Loucy (cell line): Measurements from ENCODE around the gene MIA.

ENCODE experiments used
- EZH2phosphoT487 ChIP-seq: fragments of 200-600 bp; IDR thresholded peaks from 2 replicates; pipeline ENCODE4 v1.6.1; 2018; ENCODE audit warnings: antibody characterized with exemption, mild to moderate bottlenecking, moderate library complexity, borderline replicate concordance
- TF ChIP-seq, protein P1 (sequence below): fragments of 200-600 bp; sonication (generic); conservative IDR thresholded peaks from 2 replicates; pipeline ENCODE4 v1.5.1; 2014; ENCODE audit warnings: mild to moderate bottlenecking, antibody characterized with exemption, low read length

DNA sequence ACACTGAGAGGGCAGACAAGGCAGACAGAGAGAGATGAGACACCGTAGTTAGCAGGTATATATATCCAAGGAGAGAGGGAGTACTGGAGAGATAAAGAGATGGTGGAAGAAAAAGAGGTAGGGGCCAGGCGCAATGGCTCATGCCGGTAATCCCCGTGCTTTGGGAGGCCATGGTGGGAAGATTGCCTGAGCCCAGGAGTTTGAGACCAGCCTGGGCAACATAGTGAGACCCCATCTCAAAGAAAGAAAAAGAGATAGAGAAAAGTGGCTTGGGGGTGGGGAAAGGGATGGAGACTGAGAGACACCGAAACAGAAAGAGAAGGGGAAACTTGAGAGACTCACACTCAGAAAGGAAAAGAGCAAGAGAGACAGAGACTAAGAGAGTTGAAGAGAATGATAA is 5.3 kb downstream of the MIA start:
- TF ChIP-seq, protein P1, sequence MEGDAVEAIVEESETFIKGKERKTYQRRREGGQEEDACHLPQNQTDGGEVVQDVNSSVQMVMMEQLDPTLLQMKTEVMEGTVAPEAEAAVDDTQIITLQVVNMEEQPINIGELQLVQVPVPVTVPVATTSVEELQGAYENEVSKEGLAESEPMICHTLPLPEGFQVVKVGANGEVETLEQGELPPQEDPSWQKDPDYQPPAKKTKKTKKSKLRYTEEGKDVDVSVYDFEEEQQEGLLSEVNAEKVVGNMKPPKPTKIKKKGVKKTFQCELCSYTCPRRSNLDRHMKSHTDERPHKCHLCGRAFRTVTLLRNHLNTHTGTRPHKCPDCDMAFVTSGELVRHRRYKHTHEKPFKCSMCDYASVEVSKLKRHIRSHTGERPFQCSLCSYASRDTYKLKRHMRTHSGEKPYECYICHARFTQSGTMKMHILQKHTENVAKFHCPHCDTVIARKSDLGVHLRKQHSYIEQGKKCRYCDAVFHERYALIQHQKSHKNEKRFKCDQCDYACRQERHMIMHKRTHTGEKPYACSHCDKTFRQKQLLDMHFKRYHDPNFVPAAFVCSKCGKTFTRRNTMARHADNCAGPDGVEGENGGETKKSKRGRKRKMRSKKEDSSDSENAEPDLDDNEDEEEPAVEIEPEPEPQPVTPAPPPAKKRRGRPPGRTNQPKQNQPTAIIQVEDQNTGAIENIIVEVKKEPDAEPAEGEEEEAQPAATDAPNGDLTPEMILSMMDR: no peak
- no peak for TF ChIP-seq EZH2phosphoT487
